ENCODE data around the gene RELL1.

Gene RELL1

DNA sequence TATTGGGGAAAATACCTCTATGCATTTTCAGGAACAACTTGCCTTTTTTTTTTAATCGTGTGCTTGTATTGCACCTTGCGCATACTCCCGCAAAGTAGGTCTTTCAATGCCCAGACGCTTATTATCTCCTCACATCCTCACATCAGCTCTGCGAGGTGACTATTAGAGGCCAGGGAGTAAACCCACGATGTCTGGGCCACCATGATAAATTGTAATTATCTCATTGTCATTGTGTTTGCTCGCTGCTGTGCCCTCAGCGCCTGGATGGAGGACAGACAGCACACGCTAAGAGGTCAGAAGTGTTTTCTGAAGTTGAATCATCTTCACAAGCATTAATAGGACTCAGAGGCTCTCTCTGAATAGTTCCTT lies 1.0 kb upstream of the RELL1 start (continued):
- no peak for TF ChIP-seq HIC1 (tag by site-specific recombination; IDR thresholded peaks at IDR 0.05)
- no peak for TF ChIP-seq ZNF155 (tag by site-specific recombination; IDR thresholded peaks at IDR 0.05)
- no peak for TF ChIP-seq ZNF837 (tag by site-specific recombination; IDR thresholded peaks at IDR 0.05)
- no peak for TF ChIP-seq ZSCAN23 (tag by site-specific recombination; IDR thresholded peaks at IDR 0.05)
- no peak for TF ChIP-seq HOXA7 (CRISPR knock-in tag; IDR thresholded peaks at IDR 0.05; ENCODE audit: borderline replicate concordance)
- TF ChIP-seq, protein P1, sequence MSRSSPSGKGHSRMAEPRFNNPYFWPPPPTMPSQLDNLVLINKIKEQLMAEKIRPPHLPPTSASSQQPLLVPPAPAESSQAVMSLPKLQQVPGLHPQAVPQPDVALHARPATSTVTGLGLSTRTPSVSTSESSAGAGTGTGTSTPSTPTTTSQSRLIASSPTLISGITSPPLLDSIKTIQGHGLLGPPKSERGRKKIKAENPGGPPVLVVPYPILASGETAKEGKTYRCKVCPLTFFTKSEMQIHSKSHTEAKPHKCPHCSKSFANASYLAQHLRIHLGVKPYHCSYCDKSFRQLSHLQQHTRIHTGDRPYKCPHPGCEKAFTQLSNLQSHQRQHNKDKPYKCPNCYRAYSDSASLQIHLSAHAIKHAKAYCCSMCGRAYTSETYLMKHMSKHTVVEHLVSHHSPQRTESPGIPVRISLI (tag by site-specific recombination; IDR thresholded peaks at IDR 0.05) = no peak
- no peak for TF ChIP-seq ZBTB26 (tag by site-specific recombination; optimal IDR thresholded peaks at IDR 0.05)
- TF ChIP-seq, protein P2, sequence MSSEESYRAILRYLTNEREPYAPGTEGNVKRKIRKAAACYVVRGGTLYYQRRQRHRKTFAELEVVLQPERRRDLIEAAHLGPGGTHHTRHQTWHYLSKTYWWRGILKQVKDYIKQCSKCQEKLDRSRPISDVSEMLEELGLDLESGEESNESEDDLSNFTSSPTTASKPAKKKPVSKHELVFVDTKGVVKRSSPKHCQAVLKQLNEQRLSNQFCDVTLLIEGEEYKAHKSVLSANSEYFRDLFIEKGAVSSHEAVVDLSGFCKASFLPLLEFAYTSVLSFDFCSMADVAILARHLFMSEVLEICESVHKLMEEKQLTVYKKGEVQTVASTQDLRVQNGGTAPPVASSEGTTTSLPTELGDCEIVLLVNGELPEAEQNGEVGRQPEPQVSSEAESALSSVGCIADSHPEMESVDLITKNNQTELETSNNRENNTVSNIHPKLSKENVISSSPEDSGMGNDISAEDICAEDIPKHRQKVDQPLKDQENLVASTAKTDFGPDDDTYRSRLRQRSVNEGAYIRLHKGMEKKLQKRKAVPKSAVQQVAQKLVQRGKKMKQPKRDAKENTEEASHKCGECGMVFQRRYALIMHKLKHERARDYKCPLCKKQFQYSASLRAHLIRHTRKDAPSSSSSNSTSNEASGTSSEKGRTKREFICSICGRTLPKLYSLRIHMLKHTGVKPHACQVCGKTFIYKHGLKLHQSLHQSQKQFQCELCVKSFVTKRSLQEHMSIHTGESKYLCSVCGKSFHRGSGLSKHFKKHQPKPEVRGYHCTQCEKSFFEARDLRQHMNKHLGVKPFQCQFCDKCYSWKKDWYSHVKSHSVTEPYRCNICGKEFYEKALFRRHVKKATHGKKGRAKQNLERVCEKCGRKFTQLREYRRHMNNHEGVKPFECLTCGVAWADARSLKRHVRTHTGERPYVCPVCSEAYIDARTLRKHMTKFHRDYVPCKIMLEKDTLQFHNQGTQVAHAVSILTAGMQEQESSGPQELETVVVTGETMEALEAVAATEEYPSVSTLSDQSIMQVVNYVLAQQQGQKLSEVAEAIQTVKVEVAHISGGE (tag by site-specific recombination; conservative IDR thresholded peaks at IDR 0.05; ENCODE audit: low read depth) = no peak
- no peak for TF ChIP-seq ZNF426 (tag by site-specific recombination; IDR thresholded peaks at IDR 0.05)

DNA sequence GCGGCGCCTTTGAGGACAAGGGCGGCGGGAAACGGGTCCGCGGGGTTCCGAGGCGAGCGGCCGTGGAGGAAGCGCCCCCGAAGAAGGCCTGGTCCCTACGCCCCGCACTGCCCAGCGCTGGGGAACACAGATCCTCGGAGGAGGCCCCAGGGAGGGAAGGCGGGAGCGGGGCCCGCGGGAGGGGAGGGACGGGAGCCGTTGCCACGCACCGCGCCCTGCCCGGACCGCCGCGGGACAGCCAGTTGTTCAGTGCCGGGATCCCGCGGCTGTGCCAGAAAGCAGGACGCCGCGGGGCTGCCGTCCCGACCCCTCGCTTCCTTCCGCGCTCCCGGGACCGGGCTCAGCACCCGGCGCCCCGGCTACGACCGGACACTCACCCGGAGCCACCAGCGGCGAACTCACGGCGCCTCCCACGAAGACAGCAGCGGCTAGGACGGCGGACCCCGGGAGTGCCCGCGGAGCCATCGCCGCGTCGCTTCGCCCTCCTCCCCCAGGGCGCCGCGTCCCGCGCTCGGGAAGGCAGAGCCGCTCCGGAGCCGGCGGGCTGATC lies 278 bp downstream of the RELL1 start:
- Histone ChIP-seq H3K27ac (ENCODE audit: extremely low read depth, low read depth, low read length) (peak overlapping the region; percentile 71), H3K4me3 (ENCODE audit: low read depth, low read length) (peak overlapping the region; percentile 70), H3K36me3 (ENCODE audit: control insufficient read depth in 2 of 2, insufficient read depth in 1 of 2, low read length in 2 of 2) (no peaks in the 10 kb centered on the region), H3K4me1 (ENCODE audit: control insufficient read depth, insufficient read depth, low read length) (no peaks in the 10 kb centered on the region), H3K9me3 (ENCODE audit: control insufficient read depth, insufficient read depth, low read depth, low read length) (no peaks in the 10 kb centered on the region)
- ChIA-PET CTCF (interaction anchor here (0.7 to 0.9 kb wide), 2 partner anchors 82 to 116 kb away, joined by 3 to 4 read pairs; no protein-coding TSS in a partner anchor), POLR2A (interaction anchor here (0.5 to 1.1 kb wide), 5 partner anchors 10 to 419 kb away, joined by 3 to 6 read pairs (median 5); partner anchors contain the start of gene PGM2)
- TF ChIP-seq ZNF341 (tag by site-specific recombination; IDR thresholded peaks at IDR 0.05; ENCODE audit: low read depth) (peak; percentile 98), ZNF600 (tag by site-specific recombination; IDR thresholded peaks at IDR 0.05) (peak; percentile 92), ZNF423 (tag by site-specific recombination; IDR thresholded peaks at IDR 0.05) (no peak), ZNF239 (tag by site-specific recombination; IDR thresholded peaks at IDR 0.05) (no peak), PRDM4 (tag by site-specific recombination; IDR thresholded peaks at IDR 0.05) (no peak), ZNF48 (tag by site-specific recombination; IDR thresholded peaks at IDR 0.05) (no peak), ZNF202 (tag by site-specific recombination; IDR thresholded peaks at IDR 0.05; ENCODE audit: borderline replicate concordance) (no peak), ZBTB48 (tag by site-specific recombination; IDR thresholded peaks at IDR 0.05) (peak; percentile 79; the same call in 1 of the 2 replicates), ZNF211 (tag by site-specific recombination; IDR thresholded peaks at IDR 0.05; ENCODE audit: low read depth) (no peak), ZNF792 (tag by site-specific recombination; IDR thresholded peaks at IDR 0.05) (no peak), ZNF112 (tag by site-specific recombination; IDR thresholded peaks at IDR 0.05) (no peak)
- TF ChIP-seq, protein P3, sequence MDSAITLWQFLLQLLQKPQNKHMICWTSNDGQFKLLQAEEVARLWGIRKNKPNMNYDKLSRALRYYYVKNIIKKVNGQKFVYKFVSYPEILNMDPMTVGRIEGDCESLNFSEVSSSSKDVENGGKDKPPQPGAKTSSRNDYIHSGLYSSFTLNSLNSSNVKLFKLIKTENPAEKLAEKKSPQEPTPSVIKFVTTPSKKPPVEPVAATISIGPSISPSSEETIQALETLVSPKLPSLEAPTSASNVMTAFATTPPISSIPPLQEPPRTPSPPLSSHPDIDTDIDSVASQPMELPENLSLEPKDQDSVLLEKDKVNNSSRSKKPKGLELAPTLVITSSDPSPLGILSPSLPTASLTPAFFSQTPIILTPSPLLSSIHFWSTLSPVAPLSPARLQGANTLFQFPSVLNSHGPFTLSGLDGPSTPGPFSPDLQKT (IDR thresholded peaks at IDR 0.05; ENCODE audit: borderline replicate concordance, low read depth, low read length) = no peak
- TF ChIP-seq, protein P2 (tag by site-specific recombination; conservative IDR thresholded peaks at IDR 0.05; ENCODE audit: low read depth) = peak; percentile 34; the same call in 1 of the 2 replicates
